ENCODE data around the gene SLC2A3. TPM values are rescaled to one million over a fixed set of nuclear protein-coding genes. Genes with fewer than 3 reads are reported as not detected.
"Not testable (repeated sequence)": the region's sequence is repeated elsewhere in the genome, so short reads cannot be mapped to it uniquely, and the experiment has no call there.

SLC2A3 gene
- total RNA-seq, 1 experiment from 2014 or later: 10.5 TPM

DNA sequence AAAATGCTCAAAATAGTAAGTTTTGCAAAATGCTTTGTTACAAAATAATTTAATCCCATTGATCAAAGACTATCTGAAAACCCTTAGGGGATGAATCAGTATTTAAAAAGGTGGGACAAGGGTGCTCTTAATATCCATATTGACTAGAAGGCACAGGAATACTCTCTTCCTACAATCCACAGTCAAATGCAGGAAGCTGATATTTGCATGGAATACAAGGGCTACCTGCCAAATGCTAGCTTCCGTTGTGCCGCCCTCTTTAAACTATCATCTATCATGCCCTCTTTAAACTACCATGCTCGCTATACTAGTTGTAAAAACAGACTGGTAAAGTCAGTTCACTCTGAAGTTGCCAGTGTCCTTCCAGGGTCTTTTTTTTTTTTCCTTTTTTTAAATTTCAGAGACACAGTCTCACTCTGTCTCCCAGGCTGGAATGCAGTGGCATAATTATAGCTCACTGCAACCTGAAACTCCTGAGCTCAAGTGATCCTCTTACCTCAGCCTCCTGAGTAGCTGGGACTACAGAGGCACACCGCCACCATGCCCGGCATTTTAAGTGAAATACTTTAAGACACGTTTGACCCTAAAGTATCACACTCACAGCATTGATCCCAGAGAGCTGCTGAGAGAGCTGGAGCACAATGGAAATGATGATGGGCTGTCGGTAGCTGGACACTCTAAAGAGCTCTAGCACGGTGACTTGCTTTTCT, 6.7 kb downstream of the SLC2A3 start:
- ATAC-seq (no peak), DNase-seq (ENCODE audit: low read depth, low spot score) (no peak)
- intact Hi-C loops (cut with micrococcal nuclease): no loop called here
- H3K36me3 ChIP-seq (ENCODE audit: control insufficient read depth in 1 of 2, insufficient read depth in 2 of 2, low read length in 2 of 2): no peaks in the 10 kb centered on the region; a peak in 1 of 4 replicates
- RAD21 ChIA-PET (ENCODE audit: low non-redundant PET in 1 of 2, low total read pairs in 2 of 2, uncharacterized antibody in 2 of 2, unreplicated experiment in 2 of 2): no interaction called here
- H3K27me3 ChIP-seq (ENCODE audit: insufficient read depth, low read length): no peaks in the 10 kb centered on the region
- H3K4me1 ChIP-seq (ENCODE audit: control insufficient read depth in 1 of 2, insufficient read depth in 2 of 2, low read length in 2 of 2): peaks cover 0 to 10% of the 10 kb centered on the region in 2 experiments; a peak in 2 of 4 replicates
- no peak overlapping the region for H3K4me3 ChIP-seq (replicated peaks in 1 of 2; ENCODE audit: low read depth in 1 of 2, low read length in 2 of 2)
- H4K20me1 ChIP-seq (ENCODE audit: insufficient read depth): no peaks in the 10 kb centered on the region
- no peaks in the 10 kb centered on the region for H3K9me3 ChIP-seq (ENCODE audit: control insufficient read depth in 1 of 2, insufficient read depth in 1 of 2, low read depth in 1 of 2, low read length in 2 of 2)
- H2AFZ ChIP-seq (ENCODE audit: low read depth, low read length, poor library complexity, severe bottlenecking): no peak overlapping the region
- BruUV-seq (replicated peaks): no TSS peak
- CTCF ChIA-PET: interaction anchor here (1.2 kb wide), 1 partner anchor 149 kb away, joined by 3 read pairs; no protein-coding TSS in a partner anchor
- H3K27ac ChIP-seq (ENCODE audit: low read depth, low read length): no peak overlapping the region
- POLR2A ChIA-PET: no interaction called here
- no peak overlapping the region for H3K4me2 ChIP-seq (ENCODE audit: low read length)
- no peaks in the 10 kb centered on the region for H3K9me2 ChIP-seq (ENCODE audit: insufficient read depth)
- TF ChIP-seq CEBPB (IDR thresholded peaks at IDR 0.05; ENCODE audit: low read depth) (no peak), EZH2 (IDR thresholded peaks at IDR 0.05) (no peak)
- H3K9ac ChIP-seq (ENCODE audit: low read length): no peak overlapping the region
- no peaks in the 10 kb centered on the region for H3K79me2 ChIP-seq (ENCODE audit: insufficient read depth, low read length)

DNA sequence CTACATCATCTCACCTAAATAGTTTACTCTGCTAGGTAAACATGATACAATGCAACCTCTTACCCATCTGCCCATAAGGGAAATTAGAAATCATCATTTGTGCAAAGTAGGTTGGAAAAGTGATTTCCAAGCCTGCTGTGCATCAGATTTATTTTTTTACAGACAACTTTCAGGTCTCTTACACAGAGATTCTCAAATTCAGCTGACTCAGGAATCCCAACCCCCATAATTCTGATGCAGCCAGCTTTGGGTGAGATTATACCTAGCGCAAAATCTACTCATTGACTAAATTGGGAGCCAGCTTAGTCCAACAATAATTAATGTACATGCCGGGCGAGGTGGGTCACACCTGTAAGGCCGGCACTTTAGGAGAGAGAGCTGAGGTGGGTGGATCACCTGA, 8.5 kb downstream of the SLC2A3 start:
- DNase-seq (ENCODE audit: low read depth, low spot score) (no peak), ATAC-seq (no peak)
- RAD21 ChIA-PET (ENCODE audit: low non-redundant PET in 1 of 2, low total read pairs in 2 of 2, uncharacterized antibody in 2 of 2, unreplicated experiment in 2 of 2): no interaction called here
- POLR2A ChIA-PET: no interaction called here
- Histone ChIP-seq H3K4me2 (ENCODE audit: low read length) (no peak overlapping the region), H2AFZ (ENCODE audit: low read depth, low read length, poor library complexity, severe bottlenecking) (no peak overlapping the region), H3K4me3 (replicated peaks in 1 of 2; ENCODE audit: low read depth in 1 of 2, low read length in 2 of 2) (no peak overlapping the region), H3K9me3 (ENCODE audit: control insufficient read depth in 1 of 2, insufficient read depth in 1 of 2, low read depth in 1 of 2, low read length in 2 of 2) (no peaks in the 10 kb centered on the region), H3K79me2 (ENCODE audit: insufficient read depth, low read length) (no peaks in the 10 kb centered on the region), H3K9ac (ENCODE audit: low read length) (no peak overlapping the region), H4K20me1 (ENCODE audit: insufficient read depth) (no peaks in the 10 kb centered on the region), H3K27ac (ENCODE audit: low read depth, low read length) (no peak overlapping the region), H3K4me1 (ENCODE audit: control insufficient read depth in 1 of 2, insufficient read depth in 2 of 2, low read length in 2 of 2) (no peaks in the 10 kb centered on the region), H3K36me3 (ENCODE audit: control insufficient read depth in 1 of 2, insufficient read depth in 2 of 2, low read length in 2 of 2) (no peaks in the 10 kb centered on the region; a peak in 1 of 4 replicates), H3K27me3 (ENCODE audit: insufficient read depth, low read length) (no peaks in the 10 kb centered on the region), H3K9me2 (ENCODE audit: insufficient read depth) (no peaks in the 10 kb centered on the region)
- no TSS peak for BruUV-seq (replicated peaks)
- CTCF ChIA-PET: no interaction called here
- intact Hi-C loops (cut with micrococcal nuclease): no loop called here
- TF ChIP-seq RAD21 (IDR thresholded peaks at IDR 0.05; ENCODE audit: low read depth): no peak
- TF ChIP-seq, protein P1, sequence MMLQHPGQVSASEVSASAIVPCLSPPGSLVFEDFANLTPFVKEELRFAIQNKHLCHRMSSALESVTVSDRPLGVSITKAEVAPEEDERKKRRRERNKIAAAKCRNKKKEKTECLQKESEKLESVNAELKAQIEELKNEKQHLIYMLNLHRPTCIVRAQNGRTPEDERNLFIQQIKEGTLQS (IDR thresholded peaks at IDR 0.05): no peak
- no peak for TF ChIP-seq ELF1 (IDR thresholded peaks at IDR 0.05; ENCODE audit: borderline replicate concordance, low read depth)
- no peak for TF ChIP-seq EZH2phosphoT487 (IDR thresholded peaks at IDR 0.05; ENCODE audit: borderline replicate concordance)
- no peak for TF ChIP-seq POLR2AphosphoS5 (IDR thresholded peaks at IDR 0.05; ENCODE audit: low read depth, low read length)

DNA sequence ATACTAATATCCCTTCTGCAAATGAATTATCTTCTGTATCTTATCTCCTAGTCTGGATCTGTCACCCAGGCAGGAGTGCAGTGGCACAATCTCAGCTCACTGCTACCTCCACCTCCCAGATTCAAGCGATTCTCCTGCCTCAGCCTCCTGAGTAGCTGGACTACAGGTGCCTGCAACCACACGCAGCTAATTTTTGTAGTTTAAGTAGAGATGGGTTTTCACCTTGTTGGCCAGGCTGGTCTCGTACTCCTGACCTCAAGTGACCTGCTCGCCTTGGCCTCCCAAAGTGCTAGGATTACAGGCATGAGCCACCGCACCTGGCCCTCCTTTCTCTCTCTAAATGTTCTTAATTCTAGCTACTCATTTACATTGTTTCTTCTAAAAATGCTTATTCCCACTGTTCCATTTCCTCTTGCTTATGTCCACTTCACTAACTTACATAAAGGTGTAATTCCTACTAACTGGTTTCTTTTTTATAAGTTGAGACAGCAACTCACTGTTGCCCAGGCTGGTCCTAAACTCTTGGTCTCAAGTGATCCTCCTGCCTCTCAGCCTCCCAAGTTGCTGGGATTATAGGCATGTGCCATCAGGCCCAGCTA, 9.8 kb downstream of the SLC2A3 start:
- BruUV-seq (replicated peaks); POLR2A ChIA-PET; H3K4me1 ChIP-seq (ENCODE audit: control insufficient read depth in 1 of 2, insufficient read depth in 2 of 2, low read length in 2 of 2); DNase-seq (ENCODE audit: low read depth, low spot score); H3K9me2 ChIP-seq (ENCODE audit: insufficient read depth); ATAC-seq; H3K4me2 ChIP-seq (ENCODE audit: low read length); H3K79me2 ChIP-seq (ENCODE audit: insufficient read depth, low read length); intact Hi-C loops (cut with micrococcal nuclease); H3K27me3 ChIP-seq (ENCODE audit: insufficient read depth, low read length); H4K20me1 ChIP-seq (ENCODE audit: insufficient read depth); RAD21 ChIA-PET (ENCODE audit: low non-redundant PET in 1 of 2, low total read pairs in 2 of 2, uncharacterized antibody in 2 of 2, unreplicated experiment in 2 of 2); H3K27ac ChIP-seq (ENCODE audit: low read depth, low read length); H3K4me3 ChIP-seq (replicated peaks in 1 of 2; ENCODE audit: low read depth in 1 of 2, low read length in 2 of 2); H3K36me3 ChIP-seq (ENCODE audit: control insufficient read depth in 1 of 2, insufficient read depth in 2 of 2, low read length in 2 of 2); H3K9me3 ChIP-seq (ENCODE audit: control insufficient read depth in 1 of 2, insufficient read depth in 1 of 2, low read depth in 1 of 2, low read length in 2 of 2); H2AFZ ChIP-seq (ENCODE audit: low read depth, low read length, poor library complexity, severe bottlenecking); H3K9ac ChIP-seq (ENCODE audit: low read length): not testable (repeated sequence)
- CTCF ChIA-PET: interaction anchor here (1.0 kb wide), 1 partner anchor 311 kb away, joined by 3 read pairs; no protein-coding TSS in a partner anchor

All from HCT116 (cell line).